H9 (cell line): Measurements from ENCODE around the gene MRPL43. TPM values are rescaled to one million over a fixed set of nuclear protein-coding genes. Genes with fewer than 3 reads are reported as not detected.

Experiments used
- DNase-seq: peaks from one replicate; pipeline ENCODE4 v3.0.0-alpha.2; 2017
- H2AFZ ChIP-seq: one replicate; pipeline ENCODE4 v1.6.1; 2013; ENCODE audit warnings: mild to moderate bottlenecking, low read length, control low read depth, moderate library complexity
- H2AK5ac ChIP-seq: 2 replicates; pipeline ENCODE4 v1.6.1; 2013; ENCODE audit warnings: low read length, control low read depth, mixed read lengths; ENCODE audit not compliant: insufficient read length
- H2BK120ac ChIP-seq: one replicate; pipeline ENCODE4 v1.6.1; 2013; ENCODE audit warnings: low read depth, mild to moderate bottlenecking, low read length, control low read depth, inconsistent platforms; ENCODE audit not compliant: poor library complexity, severe bottlenecking
- H2BK12ac ChIP-seq: 2 replicates; pipeline ENCODE4 v1.6.1; 2013; ENCODE audit warnings: low read length, control low read depth, mixed read lengths, low read depth; ENCODE audit not compliant: insufficient read length
- H2BK15ac ChIP-seq: 2 replicates; pipeline ENCODE4 v1.6.1; 2013; ENCODE audit warnings: low read depth, low read length, control low read depth
- H2BK20ac ChIP-seq: one replicate; pipeline ENCODE4 v1.6.1; 2013; ENCODE audit warnings: low read depth, mild to moderate bottlenecking, low read length, control low read depth, inconsistent platforms; ENCODE audit not compliant: poor library complexity, severe bottlenecking
- H2BK5ac ChIP-seq: 2 replicates; pipeline ENCODE4 v1.6.1; 2013; ENCODE audit warnings: low read length, control low read depth, mixed read lengths; ENCODE audit not compliant: insufficient read length
- H3K14ac ChIP-seq: 2 replicates; pipeline ENCODE4 v1.6.1; 2013; ENCODE audit warnings: low read length, control low read depth; ENCODE audit not compliant: insufficient read depth
- H3K18ac ChIP-seq: 2 replicates; pipeline ENCODE4 v1.6.1; 2013; ENCODE audit warnings: low read depth, mild to moderate bottlenecking, mixed read lengths, low read length, control low read depth; ENCODE audit not compliant: insufficient read length
- H3K23ac ChIP-seq: 2 replicates; pipeline ENCODE4 v1.6.1; 2013; ENCODE audit warnings: low read length, control low read depth, mixed read lengths, low read depth; ENCODE audit not compliant: insufficient read length
- H3K23me2 ChIP-seq: 2 replicates; pipeline ENCODE4 v1.6.1; 2013; ENCODE audit warnings: low read depth, mild to moderate bottlenecking, mixed read lengths, low read length, control low read depth; ENCODE audit not compliant: insufficient read length, poor library complexity, severe bottlenecking
- H3K27ac ChIP-seq: 2 replicates; pipeline ENCODE4 v1.5.1; 2013; ENCODE audit warnings: low read length, control low read depth, mixed read lengths, low read depth; ENCODE audit not compliant: insufficient read length
- H3K27me3 ChIP-seq: 2 replicates; pipeline ENCODE4 v1.6.1; 2013; ENCODE audit warnings: low read length, control low read depth, inconsistent platforms; ENCODE audit not compliant: insufficient read depth
- H3K4ac ChIP-seq: 2 replicates; pipeline ENCODE4 v1.6.1; 2013; ENCODE audit warnings: low read depth, mild to moderate bottlenecking, control low read depth, inconsistent platforms, low read length, moderate library complexity
- H3K4me1 ChIP-seq: 2 replicates; pipeline ENCODE4 v1.6.1; 2013; ENCODE audit warnings: low read length, control low read depth, inconsistent platforms; ENCODE audit not compliant: insufficient read depth
- H3K4me2 ChIP-seq: 2 replicates; pipeline ENCODE4 v1.6.1; 2013; ENCODE audit warnings: low read length, control low read depth, mixed read lengths; ENCODE audit not compliant: insufficient read length, insufficient read depth
- H3K56ac ChIP-seq: 2 replicates; pipeline ENCODE4 v1.6.1; 2013; ENCODE audit warnings: low read depth, mild to moderate bottlenecking, mixed read lengths, low read length, control low read depth; ENCODE audit not compliant: insufficient read length
- H3K79me1 ChIP-seq: 2 replicates; pipeline ENCODE4 v1.6.1; 2013; ENCODE audit warnings: low read depth, mild to moderate bottlenecking, moderate library complexity, low read length, control low read depth, inconsistent platforms; ENCODE audit not compliant: insufficient read depth, poor library complexity, severe bottlenecking
- H3K79me2 ChIP-seq: 2 replicates; pipeline ENCODE4 v1.6.1; 2013; ENCODE audit warnings: low read length, control low read depth, inconsistent platforms; ENCODE audit not compliant: insufficient read depth
- H3K9ac ChIP-seq: 2 replicates; pipeline ENCODE4 v1.6.1; 2013; ENCODE audit warnings: low read length, control low read depth, mixed read lengths; ENCODE audit not compliant: insufficient read length; ENCODE audit errors: extremely low read depth
- H3K9me3 ChIP-seq: one replicate; pipeline ENCODE4 v1.6.1; 2013; ENCODE audit warnings: low read depth, low read length, inconsistent platforms; ENCODE audit not compliant: control insufficient read depth
- H3T11ph ChIP-seq: one replicate; pipeline ENCODE4 v1.6.1; 2013; ENCODE audit warnings: mild to moderate bottlenecking, low read length, control low read depth, inconsistent platforms
- H4K20me1 ChIP-seq: one replicate; pipeline ENCODE4 v1.6.1; 2013; ENCODE audit not compliant: control insufficient read depth, insufficient read length, insufficient read depth
- H4K5ac ChIP-seq: 2 replicates; pipeline ENCODE4 v1.6.1; 2013; ENCODE audit warnings: low read depth, mild to moderate bottlenecking, mixed read lengths, low read length, control low read depth; ENCODE audit not compliant: insufficient read length
- H4K8ac ChIP-seq: replicated peaks from 2 replicates; pipeline ENCODE4 v1.6.1; 2013; ENCODE audit warnings: low read length, control low read depth, mixed read lengths, low read depth; ENCODE audit not compliant: insufficient read length
- H4K91ac ChIP-seq: 2 replicates; pipeline ENCODE4 v1.6.1; 2013; ENCODE audit warnings: low read depth, mild to moderate bottlenecking, moderate library complexity, mixed read lengths, low read length, control low read depth; ENCODE audit not compliant: insufficient read length
- H3K27ac Mint-ChIP-seq, 3 experiments: 2 replicates in 2 of 3; 3 replicates in 1 of 3; pipeline ENCODE4 v1.8.0; 2020 to 2021; ENCODE audit warnings: mixed read lengths in 3 of 3, mild to moderate bottlenecking in 1 of 3, moderate library complexity in 1 of 3
- H3K27me3 Mint-ChIP-seq: 2 replicates; pipeline ENCODE4 v1.8.0; 2021; ENCODE audit warnings: low read depth, mild to moderate bottlenecking, moderate library complexity, mixed read lengths
- H3K36me3 Mint-ChIP-seq, 3 experiments: 2 replicates in 2 of 3; 3 replicates in 1 of 3; pipeline ENCODE4 v1.8.0; 2020 to 2021; ENCODE audit warnings: low read depth in 3 of 3, mixed read lengths in 3 of 3; ENCODE audit not compliant: insufficient read depth in 1 of 3
- H3K4me1 Mint-ChIP-seq, 2 experiments: 2 replicates each; pipeline ENCODE4 v1.8.0; 2020; ENCODE audit warnings: mixed read lengths in 2 of 2
- H3K4me3 Mint-ChIP-seq, 2 experiments: 2 replicates in 1 of 2; 3 replicates in 1 of 2; pipeline ENCODE4 v1.8.0; 2020 to 2021; ENCODE audit warnings: mild to moderate bottlenecking in 2 of 2, mixed read lengths in 2 of 2, moderate library complexity in 1 of 2
- H3K9me3 Mint-ChIP-seq, 2 experiments: 2 replicates in 1 of 2; 3 replicates in 1 of 2; pipeline ENCODE4 v1.8.0; 2020; ENCODE audit warnings: mild to moderate bottlenecking in 2 of 2, mixed read lengths in 2 of 2, moderate library complexity in 1 of 2
- WGBS: extraction: QIAGEN DNeasy Blood & Tissue Kit; methylation state at CpG from one replicate; pipeline ENCODE4 v1.1.7; 2013; ENCODE audit warnings: missing lambda C conversion rate, low lambda C conversion rate, mixed read lengths; ENCODE audit not compliant: insufficient read length; ENCODE audit errors: extremely low coverage; 5-methylcytosine and 5-hydroxymethylcytosine counted together
- total RNA-seq: library from RNA; stranded (reverse); gene quantifications from 2 replicates; pipeline ENCODE4 v1.2.1, GENCODE V29; 2021
- TF ChIP-seq, protein P1 (sequence below): fragments of 200-600 bp; sonication (generic); conservative IDR thresholded peaks from 3 replicates; pipeline ENCODE4 v1.8.0; 2021; ENCODE audit warnings: antibody characterized with exemption, mild to moderate bottlenecking

MRPL43 gene
- total RNA-seq, 1 experiment from 2014 or later: 70.3 TPM

DNA sequence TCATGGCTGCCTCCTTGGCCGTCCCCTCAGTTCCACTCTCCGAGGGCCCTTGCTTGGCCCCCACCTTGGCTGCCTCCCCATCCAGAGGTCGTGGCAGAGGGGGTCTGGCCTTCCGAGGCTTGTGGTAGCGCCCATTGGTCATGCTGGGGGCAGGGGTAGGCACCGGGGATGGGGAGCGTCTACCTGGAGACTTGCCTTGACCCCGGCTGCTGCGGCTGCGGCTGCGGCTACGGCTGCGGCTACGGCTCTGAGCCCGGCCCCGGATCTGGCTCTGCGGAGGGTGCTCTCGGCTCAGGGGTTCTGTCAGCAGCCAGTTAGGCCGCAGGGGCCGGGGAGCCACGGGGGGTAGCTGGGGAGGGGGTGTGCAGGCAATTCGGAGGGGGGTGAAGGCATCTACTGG, 23.0 kb upstream of the MRPL43 start:
- H3K36me3 Mint-ChIP-seq: peaks cover 7 to 21% (median 17%) of the 10 kb centered on the region in 3 experiments; a peak in 5 of 7 replicates

More for the DNA sequence above, 23.0 kb upstream of the MRPL43 start:
- no peak for DNase-seq
- no peaks in the 10 kb centered on the region for H3K79me2 ChIP-seq
- H3K27ac ChIP-seq: no peak overlapping the region
- no peak overlapping the region for H4K91ac ChIP-seq
- H3K27me3 ChIP-seq: no peaks in the 10 kb centered on the region
- no peak overlapping the region for H2AK5ac ChIP-seq
- H3K9me3 ChIP-seq: no peaks in the 10 kb centered on the region
- H3T11ph ChIP-seq: no peak overlapping the region
- H3K4me2 ChIP-seq: no peak overlapping the region
- no peak overlapping the region for H2AFZ ChIP-seq
- Mint-ChIP-seq H3K4me3 (no peak overlapping the region), H3K27ac (no peak overlapping the region), H3K9me3 (no peaks in the 10 kb centered on the region; a peak in 1 of 5 replicates), H3K4me1 (peaks cover 19 to 35% of the 10 kb centered on the region in 2 experiments), H3K27me3 (peaks cover 18% of the 10 kb centered on the region)
- TF ChIP-seq, protein P1, sequence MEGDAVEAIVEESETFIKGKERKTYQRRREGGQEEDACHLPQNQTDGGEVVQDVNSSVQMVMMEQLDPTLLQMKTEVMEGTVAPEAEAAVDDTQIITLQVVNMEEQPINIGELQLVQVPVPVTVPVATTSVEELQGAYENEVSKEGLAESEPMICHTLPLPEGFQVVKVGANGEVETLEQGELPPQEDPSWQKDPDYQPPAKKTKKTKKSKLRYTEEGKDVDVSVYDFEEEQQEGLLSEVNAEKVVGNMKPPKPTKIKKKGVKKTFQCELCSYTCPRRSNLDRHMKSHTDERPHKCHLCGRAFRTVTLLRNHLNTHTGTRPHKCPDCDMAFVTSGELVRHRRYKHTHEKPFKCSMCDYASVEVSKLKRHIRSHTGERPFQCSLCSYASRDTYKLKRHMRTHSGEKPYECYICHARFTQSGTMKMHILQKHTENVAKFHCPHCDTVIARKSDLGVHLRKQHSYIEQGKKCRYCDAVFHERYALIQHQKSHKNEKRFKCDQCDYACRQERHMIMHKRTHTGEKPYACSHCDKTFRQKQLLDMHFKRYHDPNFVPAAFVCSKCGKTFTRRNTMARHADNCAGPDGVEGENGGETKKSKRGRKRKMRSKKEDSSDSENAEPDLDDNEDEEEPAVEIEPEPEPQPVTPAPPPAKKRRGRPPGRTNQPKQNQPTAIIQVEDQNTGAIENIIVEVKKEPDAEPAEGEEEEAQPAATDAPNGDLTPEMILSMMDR: no peak
- H2BK15ac ChIP-seq: no peak overlapping the region
- WGBS: no CpG with 5 or more reads among the region's 22 CpGs
- H3K18ac ChIP-seq: no peak overlapping the region
- H3K9ac ChIP-seq: no peak overlapping the region
- no peak overlapping the region for H3K56ac ChIP-seq
- H3K79me1 ChIP-seq: no peaks in the 10 kb centered on the region
- no peak overlapping the region for H3K23ac ChIP-seq
- H3K14ac ChIP-seq: no peak overlapping the region
- no peak overlapping the region for H2BK20ac ChIP-seq
- no peak overlapping the region for H3K4ac ChIP-seq
- H4K5ac ChIP-seq: no peak overlapping the region
- H2BK12ac ChIP-seq: no peak overlapping the region
- no peak overlapping the region for H2BK5ac ChIP-seq
- H3K23me2 ChIP-seq: no peaks in the 10 kb centered on the region
- H4K20me1 ChIP-seq: no peaks in the 10 kb centered on the region
- no peak overlapping the region for H4K8ac ChIP-seq
- H2BK120ac ChIP-seq: no peak overlapping the region
- H3K4me1 ChIP-seq: no peaks in the 10 kb centered on the region
